ENCODE measurements around the gene MRTO4. TPM values are rescaled to one million over a fixed set of nuclear protein-coding genes. Genes with fewer than 3 reads are reported as not detected.

MRTO4 gene
- total and polyA plus RNA-seq, 2 of the 13 experiments (the other 11 are each of a cell fraction or from before 2014, with no cell fraction given): 28.1 to 59.2 TPM

DNA sequence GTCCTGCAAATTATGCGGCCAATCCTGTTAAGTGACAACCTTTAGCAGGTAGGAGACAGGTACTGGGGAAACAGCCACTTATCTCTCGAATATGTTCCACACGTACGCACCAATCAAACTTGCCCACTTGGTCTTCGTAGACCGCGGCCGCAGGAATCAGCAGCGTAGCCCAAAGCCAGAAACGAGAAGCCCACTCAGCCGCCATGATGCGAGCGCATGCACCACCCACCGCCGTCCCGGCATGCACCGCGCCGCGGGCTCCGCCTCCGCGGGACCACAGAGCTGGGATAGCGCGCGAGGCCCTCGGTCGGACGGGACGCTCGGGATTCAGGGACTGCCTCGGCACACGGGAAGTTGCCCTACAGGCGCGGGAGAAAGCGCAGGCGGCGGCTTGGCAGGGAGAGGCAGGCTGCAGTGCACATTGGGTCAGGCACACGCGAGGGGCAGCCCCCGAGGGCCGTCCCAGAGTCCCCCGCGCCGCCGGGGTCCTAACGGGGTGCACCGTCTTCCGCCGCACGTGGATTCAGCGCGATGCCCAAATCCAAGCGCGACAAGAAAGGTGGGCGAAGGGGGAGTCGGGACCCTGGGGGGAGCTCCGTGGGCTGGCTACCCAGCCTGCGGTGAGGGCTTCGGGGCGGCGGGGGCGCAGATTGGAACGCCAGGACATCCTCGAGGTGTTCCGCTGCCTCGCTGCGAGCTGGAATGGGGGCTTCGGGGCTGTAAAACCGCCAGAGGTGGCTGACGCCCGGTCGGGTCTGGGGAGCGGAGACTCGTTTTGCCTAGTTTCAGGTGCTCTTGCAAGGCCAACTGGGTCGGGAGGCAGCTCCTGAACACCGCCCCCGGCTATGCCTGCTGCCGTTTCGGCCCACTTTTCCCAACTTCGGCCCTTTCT is at the start of gene MRTO4, which contains the start of gene EMC1 (continued):
- TF ChIP-seq, protein P1, sequence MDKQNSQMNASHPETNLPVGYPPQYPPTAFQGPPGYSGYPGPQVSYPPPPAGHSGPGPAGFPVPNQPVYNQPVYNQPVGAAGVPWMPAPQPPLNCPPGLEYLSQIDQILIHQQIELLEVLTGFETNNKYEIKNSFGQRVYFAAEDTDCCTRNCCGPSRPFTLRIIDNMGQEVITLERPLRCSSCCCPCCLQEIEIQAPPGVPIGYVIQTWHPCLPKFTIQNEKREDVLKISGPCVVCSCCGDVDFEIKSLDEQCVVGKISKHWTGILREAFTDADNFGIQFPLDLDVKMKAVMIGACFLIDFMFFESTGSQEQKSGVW (CRISPR knock-in tag; IDR thresholded peaks at IDR 0.05; ENCODE audit: borderline replicate concordance): no peak
- TF ChIP-seq, protein P2, sequence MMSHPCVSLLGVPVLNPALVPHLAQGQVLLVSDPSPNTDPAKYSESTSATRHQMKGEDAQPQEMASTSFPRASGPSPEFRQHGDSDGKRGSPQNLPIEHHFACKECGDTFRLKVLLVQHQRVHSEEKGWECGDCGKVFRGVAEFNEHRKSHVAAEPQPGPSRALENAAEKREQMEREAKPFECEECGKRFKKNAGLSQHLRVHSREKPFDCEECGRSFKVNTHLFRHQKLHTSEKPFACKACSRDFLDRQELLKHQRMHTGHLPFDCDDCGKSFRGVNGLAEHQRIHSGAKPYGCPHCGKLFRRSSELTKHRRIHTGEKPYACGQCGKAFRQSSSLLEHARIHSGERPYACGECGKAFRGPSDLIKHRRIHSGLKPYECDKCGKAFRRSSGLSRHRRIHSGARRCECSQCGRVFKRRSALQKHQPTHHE (CRISPR knock-in tag; IDR thresholded peaks at IDR 0.05; ENCODE audit: borderline replicate concordance): peak; percentile 43; the same call in 1 of the 2 replicates
- TF ChIP-seq ZSCAN29 (CRISPR knock-in tag; conservative IDR thresholded peaks at IDR 0.05) (no peak), ZNF775 (CRISPR knock-in tag; IDR thresholded peaks at IDR 0.05; ENCODE audit: borderline replicate concordance) (no peak), MYC (CRISPR knock-in tag; IDR thresholded peaks at IDR 0.05; ENCODE audit: borderline replicate concordance) (peak; percentile 98), ZMYM3 (CRISPR knock-in tag; IDR thresholded peaks at IDR 0.05) (no peak), NFE2 (CRISPR knock-in tag; IDR thresholded peaks at IDR 0.05) (no peak), HMG20B (CRISPR knock-in tag; conservative IDR thresholded peaks at IDR 0.05) (no peak), SNAI1 (CRISPR knock-in tag; IDR thresholded peaks at IDR 0.05; ENCODE audit: borderline replicate concordance) (0 out of 2 replicates have a peak, but pooled peaks have one; percentile 77), YEATS2 (CRISPR knock-in tag; IDR thresholded peaks at IDR 0.05; ENCODE audit: borderline replicate concordance) (peak; percentile 94), ZNF703 (CRISPR knock-in tag; IDR thresholded peaks at IDR 0.05; ENCODE audit: borderline replicate concordance) (peak; percentile 91; the same call in 1 of the 2 replicates), ZNF552 (CRISPR knock-in tag; IDR thresholded peaks at IDR 0.05; ENCODE audit: borderline replicate concordance) (no peak), ZNF644 (CRISPR knock-in tag; IDR thresholded peaks at IDR 0.05; ENCODE audit: low read depth) (no peak), ZNF350 (CRISPR knock-in tag; IDR thresholded peaks at IDR 0.05; ENCODE audit: borderline replicate concordance, low read depth) (peak; percentile 80; the same call in 1 of the 2 replicates), ZNF607 (CRISPR knock-in tag; IDR thresholded peaks at IDR 0.05; ENCODE audit: borderline replicate concordance) (peak; percentile 74), CBX1 (IDR thresholded peaks at IDR 0.05; ENCODE audit: low read depth) (peak; percentile 24)
- TF ChIP-seq, protein P3, sequence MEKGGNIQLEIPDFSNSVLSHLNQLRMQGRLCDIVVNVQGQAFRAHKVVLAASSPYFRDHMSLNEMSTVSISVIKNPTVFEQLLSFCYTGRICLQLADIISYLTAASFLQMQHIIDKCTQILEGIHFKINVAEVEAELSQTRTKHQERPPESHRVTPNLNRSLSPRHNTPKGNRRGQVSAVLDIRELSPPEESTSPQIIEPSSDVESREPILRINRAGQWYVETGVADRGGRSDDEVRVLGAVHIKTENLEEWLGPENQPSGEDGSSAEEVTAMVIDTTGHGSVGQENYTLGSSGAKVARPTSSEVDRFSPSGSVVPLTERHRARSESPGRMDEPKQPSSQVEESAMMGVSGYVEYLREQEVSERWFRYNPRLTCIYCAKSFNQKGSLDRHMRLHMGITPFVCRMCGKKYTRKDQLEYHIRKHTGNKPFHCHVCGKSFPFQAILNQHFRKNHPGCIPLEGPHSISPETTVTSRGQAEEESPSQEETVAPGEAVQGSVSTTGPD (CRISPR knock-in tag; IDR thresholded peaks at IDR 0.05): no peak
- TF ChIP-seq, protein P4, sequence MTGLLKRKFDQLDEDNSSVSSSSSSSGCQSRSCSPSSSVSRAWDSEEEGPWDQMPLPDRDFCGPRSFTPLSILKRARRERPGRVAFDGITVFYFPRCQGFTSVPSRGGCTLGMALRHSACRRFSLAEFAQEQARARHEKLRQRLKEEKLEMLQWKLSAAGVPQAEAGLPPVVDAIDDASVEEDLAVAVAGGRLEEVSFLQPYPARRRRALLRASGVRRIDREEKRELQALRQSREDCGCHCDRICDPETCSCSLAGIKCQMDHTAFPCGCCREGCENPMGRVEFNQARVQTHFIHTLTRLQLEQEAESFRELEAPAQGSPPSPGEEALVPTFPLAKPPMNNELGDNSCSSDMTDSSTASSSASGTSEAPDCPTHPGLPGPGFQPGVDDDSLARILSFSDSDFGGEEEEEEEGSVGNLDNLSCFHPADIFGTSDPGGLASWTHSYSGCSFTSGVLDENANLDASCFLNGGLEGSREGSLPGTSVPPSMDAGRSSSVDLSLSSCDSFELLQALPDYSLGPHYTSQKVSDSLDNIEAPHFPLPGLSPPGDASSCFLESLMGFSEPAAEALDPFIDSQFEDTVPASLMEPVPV (CRISPR knock-in tag; IDR thresholded peaks at IDR 0.05): peak; percentile 84; the same call in 1 of the 2 replicates
- TF ChIP-seq, protein P5, sequence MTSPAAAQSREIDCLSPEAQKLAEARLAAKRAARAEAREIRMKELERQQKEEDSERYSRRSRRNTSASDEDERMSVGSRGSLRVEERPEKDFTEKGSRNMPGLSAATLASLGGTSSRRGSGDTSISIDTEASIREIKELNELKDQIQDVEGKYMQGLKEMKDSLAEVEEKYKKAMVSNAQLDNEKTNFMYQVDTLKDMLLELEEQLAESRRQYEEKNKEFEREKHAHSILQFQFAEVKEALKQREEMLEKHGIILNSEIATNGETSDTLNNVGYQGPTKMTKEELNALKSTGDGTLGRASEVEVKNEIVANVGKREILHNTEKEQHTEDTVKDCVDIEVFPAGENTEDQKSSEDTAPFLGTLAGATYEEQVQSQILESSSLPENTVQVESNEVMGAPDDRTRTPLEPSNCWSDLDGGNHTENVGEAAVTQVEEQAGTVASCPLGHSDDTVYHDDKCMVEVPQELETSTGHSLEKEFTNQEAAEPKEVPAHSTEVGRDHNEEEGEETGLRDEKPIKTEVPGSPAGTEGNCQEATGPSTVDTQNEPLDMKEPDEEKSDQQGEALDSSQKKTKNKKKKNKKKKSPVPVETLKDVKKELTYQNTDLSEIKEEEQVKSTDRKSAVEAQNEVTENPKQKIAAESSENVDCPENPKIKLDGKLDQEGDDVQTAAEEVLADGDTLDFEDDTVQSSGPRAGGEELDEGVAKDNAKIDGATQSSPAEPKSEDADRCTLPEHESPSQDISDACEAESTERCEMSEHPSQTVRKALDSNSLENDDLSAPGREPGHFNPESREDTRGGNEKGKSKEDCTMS (CRISPR knock-in tag; conservative IDR thresholded peaks at IDR 0.05): no peak
